ENCODE results near the gene GRIK4. TPM values are rescaled to one million over a fixed set of nuclear protein-coding genes. Genes with fewer than 3 reads are reported as not detected.

GRIK4 gene
- polyA plus RNA-seq, 1 of the 3 experiments (the other 2 are of a cell fraction), result 0.03 TPM

DNA sequence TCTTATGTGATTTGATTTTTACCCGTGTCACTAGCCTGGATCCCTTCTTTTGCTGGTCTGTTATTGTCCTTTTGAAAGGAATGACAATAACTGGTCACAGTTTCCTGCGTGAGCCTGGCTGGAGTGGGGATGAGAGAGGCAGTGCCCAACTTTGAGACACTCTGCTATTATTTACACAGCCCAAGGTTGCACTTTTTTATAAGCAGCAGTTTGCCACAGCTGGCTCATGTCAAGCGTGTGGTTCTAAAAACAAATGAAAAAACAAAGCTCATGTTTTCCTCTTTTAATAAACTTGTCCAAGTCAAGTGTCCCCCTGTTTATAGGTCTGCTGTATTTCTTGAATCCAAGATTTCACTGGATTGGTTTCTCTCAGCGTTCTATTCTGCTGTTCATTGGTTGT lies 201.3 kb downstream of the GRIK4 start:
- Histone ChIP-seq H3K79me2 (ENCODE audit: insufficient read depth) (no peaks in the 10 kb centered on the region), H3K27me3 (ENCODE audit: insufficient read depth) (no peaks in the 10 kb centered on the region; the same call in 1 of the 2 replicates), H3F3A (replicated peaks; ENCODE audit: insufficient read depth) (no peaks in the 10 kb centered on the region), H3K9ac (no peak overlapping the region), H3K4me3 (ENCODE audit: low read depth in 2 of 2, low read length in 1 of 2) (no peak overlapping the region), H4K20me1 (ENCODE audit: insufficient read depth) (no peaks in the 10 kb centered on the region), H3K4me2 (no peak overlapping the region), H2AFZ (ENCODE audit: low read depth) (no peak overlapping the region), H3K9me2 (no peaks in the 10 kb centered on the region), H3K4me1 (ENCODE audit: control insufficient read depth in 1 of 2, insufficient read depth in 2 of 2, low read depth in 1 of 2, low read length in 1 of 2) (peaks cover 0 to 17% of the 10 kb centered on the region in 2 experiments; a peak in 1 of 4 replicates), H3K36me3 (replicated peaks in 1 of 2; ENCODE audit: control insufficient read depth in 1 of 2, insufficient read depth in 2 of 2, low read length in 1 of 2) (no peaks in the 10 kb centered on the region), H3K9me3 (no peaks in the 10 kb centered on the region), H3K27ac (ENCODE audit: low read depth in 2 of 2, low read length in 1 of 2) (no peak overlapping the region)
- ChIA-PET POLR2A (no interaction called here), CTCF (interaction anchor here (1.2 to 7.0 kb wide), 2 partner anchors 27 to 202 kb away, joined by 5 to 38 read pairs; partner anchors contain the start of gene GRIK4)
- WGBS (ENCODE audit: low lambda C conversion rate), result 72% methylated on average over 4 of the region's 4 CpGs
- TF ChIP-seq RXRA (IDR thresholded peaks at IDR 0.05; ENCODE audit: borderline replicate concordance, low read depth), result no peak
- TF ChIP-seq CHD2 (IDR thresholded peaks at IDR 0.05; ENCODE audit: low read length, partially characterized antibody), result no peak
- TF ChIP-seq GATA2 (CRISPR knock-in tag; IDR thresholded peaks at IDR 0.05), result no peak
- no peak for TF ChIP-seq REST (IDR thresholded peaks at IDR 0.05; ENCODE audit: low read depth, low read length)
- TF ChIP-seq, protein P1, sequence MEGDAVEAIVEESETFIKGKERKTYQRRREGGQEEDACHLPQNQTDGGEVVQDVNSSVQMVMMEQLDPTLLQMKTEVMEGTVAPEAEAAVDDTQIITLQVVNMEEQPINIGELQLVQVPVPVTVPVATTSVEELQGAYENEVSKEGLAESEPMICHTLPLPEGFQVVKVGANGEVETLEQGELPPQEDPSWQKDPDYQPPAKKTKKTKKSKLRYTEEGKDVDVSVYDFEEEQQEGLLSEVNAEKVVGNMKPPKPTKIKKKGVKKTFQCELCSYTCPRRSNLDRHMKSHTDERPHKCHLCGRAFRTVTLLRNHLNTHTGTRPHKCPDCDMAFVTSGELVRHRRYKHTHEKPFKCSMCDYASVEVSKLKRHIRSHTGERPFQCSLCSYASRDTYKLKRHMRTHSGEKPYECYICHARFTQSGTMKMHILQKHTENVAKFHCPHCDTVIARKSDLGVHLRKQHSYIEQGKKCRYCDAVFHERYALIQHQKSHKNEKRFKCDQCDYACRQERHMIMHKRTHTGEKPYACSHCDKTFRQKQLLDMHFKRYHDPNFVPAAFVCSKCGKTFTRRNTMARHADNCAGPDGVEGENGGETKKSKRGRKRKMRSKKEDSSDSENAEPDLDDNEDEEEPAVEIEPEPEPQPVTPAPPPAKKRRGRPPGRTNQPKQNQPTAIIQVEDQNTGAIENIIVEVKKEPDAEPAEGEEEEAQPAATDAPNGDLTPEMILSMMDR (IDR thresholded peaks at IDR 0.05), result no peak
- no peak for TF ChIP-seq TEAD4 (IDR thresholded peaks at IDR 0.05; ENCODE audit: borderline replicate concordance, insufficient read depth)
- no peak for TF ChIP-seq MXI1 (IDR thresholded peaks at IDR 0.05; ENCODE audit: low read depth, low read length)
- TF ChIP-seq, protein P2, sequence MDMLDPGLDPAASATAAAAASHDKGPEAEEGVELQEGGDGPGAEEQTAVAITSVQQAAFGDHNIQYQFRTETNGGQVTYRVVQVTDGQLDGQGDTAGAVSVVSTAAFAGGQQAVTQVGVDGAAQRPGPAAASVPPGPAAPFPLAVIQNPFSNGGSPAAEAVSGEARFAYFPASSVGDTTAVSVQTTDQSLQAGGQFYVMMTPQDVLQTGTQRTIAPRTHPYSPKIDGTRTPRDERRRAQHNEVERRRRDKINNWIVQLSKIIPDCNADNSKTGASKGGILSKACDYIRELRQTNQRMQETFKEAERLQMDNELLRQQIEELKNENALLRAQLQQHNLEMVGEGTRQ (IDR thresholded peaks at IDR 0.05; ENCODE audit: borderline replicate concordance, low read depth, low read length), result no peak
- TF ChIP-seq FOXJ3 (CRISPR knock-in tag; IDR thresholded peaks at IDR 0.05), result no peak
- DNase-seq, result no peak

DNA sequence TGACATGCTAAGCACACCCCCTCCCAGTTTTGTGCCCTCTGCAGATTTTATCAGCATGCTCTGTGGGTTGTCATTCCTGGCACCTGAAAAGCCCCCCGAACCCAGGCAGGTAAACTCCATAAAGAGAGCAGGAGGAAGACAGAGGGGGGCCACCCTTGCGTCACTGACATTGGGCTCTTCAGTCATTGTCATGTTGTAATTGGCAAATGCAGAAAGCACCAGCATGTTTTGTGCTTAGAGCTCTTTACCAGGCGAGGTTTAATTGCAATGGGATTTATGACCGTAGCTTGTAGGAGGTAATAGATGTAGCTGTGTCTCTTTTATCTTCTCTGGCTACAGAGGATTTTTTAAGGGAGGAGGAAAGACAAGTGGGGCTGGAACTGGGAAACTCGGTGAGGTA lies 201.7 kb downstream of the GRIK4 start:
- Histone ChIP-seq H3K4me2 (no peak overlapping the region), H3K79me2 (ENCODE audit: insufficient read depth) (no peaks in the 10 kb centered on the region), H3K36me3 (replicated peaks in 1 of 2; ENCODE audit: control insufficient read depth in 1 of 2, insufficient read depth in 2 of 2, low read length in 1 of 2) (no peaks in the 10 kb centered on the region), H3K9ac (no peak overlapping the region), H2AFZ (ENCODE audit: low read depth) (no peak overlapping the region), H4K20me1 (ENCODE audit: insufficient read depth) (no peaks in the 10 kb centered on the region), H3F3A (replicated peaks; ENCODE audit: insufficient read depth) (no peaks in the 10 kb centered on the region), H3K9me3 (no peaks in the 10 kb centered on the region), H3K27ac (ENCODE audit: low read depth in 2 of 2, low read length in 1 of 2) (no peak overlapping the region), H3K27me3 (ENCODE audit: insufficient read depth) (no peaks in the 10 kb centered on the region; the same call in 1 of the 2 replicates), H3K4me3 (ENCODE audit: low read depth in 2 of 2, low read length in 1 of 2) (no peak overlapping the region), H3K9me2 (no peaks in the 10 kb centered on the region), H3K4me1 (ENCODE audit: control insufficient read depth in 1 of 2, insufficient read depth in 2 of 2, low read depth in 1 of 2, low read length in 1 of 2) (peaks cover 0 to 17% of the 10 kb centered on the region in 2 experiments; a peak in 1 of 4 replicates)
- TF ChIP-seq SMC3 (IDR thresholded peaks at IDR 0.05; ENCODE audit: low read depth, low read length) (no peak), RXRA (IDR thresholded peaks at IDR 0.05; ENCODE audit: borderline replicate concordance, low read depth) (no peak), YY1 (IDR thresholded peaks at IDR 0.05; ENCODE audit: low read depth) (no peak), IRF3 (IDR thresholded peaks at IDR 0.05; ENCODE audit: low read depth, low read length) (no peak), JUND (IDR thresholded peaks at IDR 0.05) (no peak)
- TF ChIP-seq, protein P3, sequence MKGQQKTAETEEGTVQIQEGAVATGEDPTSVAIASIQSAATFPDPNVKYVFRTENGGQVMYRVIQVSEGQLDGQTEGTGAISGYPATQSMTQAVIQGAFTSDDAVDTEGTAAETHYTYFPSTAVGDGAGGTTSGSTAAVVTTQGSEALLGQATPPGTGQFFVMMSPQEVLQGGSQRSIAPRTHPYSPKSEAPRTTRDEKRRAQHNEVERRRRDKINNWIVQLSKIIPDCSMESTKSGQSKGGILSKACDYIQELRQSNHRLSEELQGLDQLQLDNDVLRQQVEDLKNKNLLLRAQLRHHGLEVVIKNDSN (IDR thresholded peaks at IDR 0.05; ENCODE audit: borderline replicate concordance, low read depth), result no peak
- TF ChIP-seq, protein P2 (IDR thresholded peaks at IDR 0.05; ENCODE audit: borderline replicate concordance, low read depth, low read length), result no peak
- ChIA-PET POLR2A (no interaction called here), CTCF (interaction anchor here (1.2 to 7.0 kb wide), 3 partner anchors 28 to 202 kb away, joined by 3 to 38 read pairs (median 5); partner anchors contain the start of gene GRIK4)
- DNase-seq, result no peak
- WGBS (ENCODE audit: low lambda C conversion rate), result 59% methylated on average over 5 of the region's 5 CpGs

All from SK-N-SH (cell line).